Upper lobe of right lung (tissue), 1 donor: Measurements from ENCODE around the gene CADPS. TPM values are rescaled to one million over a fixed set of nuclear protein-coding genes. Genes with fewer than 3 reads are reported as not detected.

ENCODE experiments used
- ATAC-seq: fragments of 200-7000 bp; cut with Tn5 transposase; one replicate; pipeline ENCODE4 v1.9.1; 2020; ENCODE audit warnings: mild to moderate bottlenecking, moderate library complexity
- DNase-seq: peaks from one replicate; pipeline ENCODE4 v3.0.0-alpha.2; 2020
- H3K27ac ChIP-seq: fragments of 200-600 bp; one replicate; pipeline ENCODE4 v1.8.0; 2022
- H3K27me3 ChIP-seq: fragments of 200-600 bp; one replicate; pipeline ENCODE4 v1.8.0; 2022; ENCODE audit warnings: mild to moderate bottlenecking
- H3K36me3 ChIP-seq: fragments of 200-600 bp; one replicate; pipeline ENCODE4 v1.8.0; 2022
- H3K4me1 ChIP-seq: fragments of 200-600 bp; one replicate; pipeline ENCODE4 v1.8.0; 2022
- H3K4me3 ChIP-seq: fragments of 200-600 bp; one replicate; pipeline ENCODE4 v1.8.0; 2022; ENCODE audit warnings: mild to moderate bottlenecking
- H3K9me3 ChIP-seq: fragments of 200-600 bp; one replicate; pipeline ENCODE4 v1.8.0; 2022
- CTCF ChIP-seq: fragments of 200-600 bp; IDR thresholded peaks from one replicate; pipeline ENCODE4 v1.8.0; 2022; ENCODE audit warnings: antibody characterized with exemption
- intact Hi-C: fragments of 100-400 bp; cut with DNase I; formaldehyde crosslinking; loops from one replicate; pipeline ENCODE4 v1.11.0; 2022
- total RNA-seq: library from RNA; stranded (reverse); fragmentation: NEBNext Ultra II Directional; extraction: Animal tissue kit (Norgen Biotek cat#: 25700); gene quantifications from one replicate; pipeline ENCODE4 v1.2.1, GENCODE V29; 2021
- donor health status: DM: no; HTN: yes; CAD: no; lungs with severe emphysema.

CADPS gene
- total RNA-seq, 1 donor from 2014 or later = 1.1 TPM

- no peaks in the 10 kb centered on the region for H3K36me3 ChIP-seq
- intact Hi-C loops = no loop called here
- DNase-seq (no peak), ATAC-seq (no peak)
- H3K27me3 ChIP-seq = peaks cover 94% of the 10 kb centered on the region
- TF ChIP-seq CTCF = no peak
- H3K9me3 ChIP-seq = no peaks in the 10 kb centered on the region
- peaks cover 11% of the 10 kb centered on the region for H3K4me1 ChIP-seq
- H3K27ac ChIP-seq = no peak overlapping the region
- no peak overlapping the region for H3K4me3 ChIP-seq
Measured at GRCh38 chr3:62378311-62378789, 496.9 kb downstream of the CADPS start.

GRCh38 chr3:62376906-62377877 is 498.0 kb downstream of the CADPS start:
- intact Hi-C loops = no loop called here

GRCh38 chr3:62376454-62376720 is 498.8 kb downstream of the CADPS start:
- DNase-seq (no peak), ATAC-seq (no peak)
- H3K36me3 ChIP-seq = no peaks in the 10 kb centered on the region
- H3K4me1 ChIP-seq = peaks cover 11% of the 10 kb centered on the region
- H3K4me3 ChIP-seq = no peak overlapping the region
- TF ChIP-seq CTCF = no peak
- H3K9me3 ChIP-seq = no peaks in the 10 kb centered on the region
- peaks cover 99% of the 10 kb centered on the region for H3K27me3 ChIP-seq
- intact Hi-C loops = no loop called here
- H3K27ac ChIP-seq = no peak overlapping the region

More at GRCh38 chr3:62376906-62377877, 498.0 kb downstream of the CADPS start:
- Histone ChIP-seq H3K27me3 (peaks cover 98% of the 10 kb centered on the region), H3K4me3 (no peak overlapping the region), H3K9me3 (no peaks in the 10 kb centered on the region), H3K4me1 (peaks cover 11% of the 10 kb centered on the region), H3K27ac (no peak overlapping the region), H3K36me3 (no peaks in the 10 kb centered on the region)
- no peak for DNase-seq
- no peak for TF ChIP-seq CTCF
- ATAC-seq = no peak

GRCh38 chr3:62375655-62376453 is 499.4 kb downstream of the CADPS start:
- TF ChIP-seq CTCF = no peak
- Histone ChIP-seq H3K27ac (no peak overlapping the region), H3K4me3 (no peak overlapping the region), H3K27me3 (peaks cover 99% of the 10 kb centered on the region), H3K9me3 (no peaks in the 10 kb centered on the region), H3K36me3 (no peaks in the 10 kb centered on the region), H3K4me1 (peaks cover 11% of the 10 kb centered on the region)
- ATAC-seq (no peak), DNase-seq (no peak)
- intact Hi-C loops = no loop called here

GRCh38 chr3:62374341-62375218 is 500.6 kb downstream of the CADPS start:
- DNase-seq (no peak), ATAC-seq (no peak)
- peaks cover 11% of the 10 kb centered on the region for H3K4me1 ChIP-seq
- H3K27ac ChIP-seq = no peak overlapping the region
- peaks cover 99% of the 10 kb centered on the region for H3K27me3 ChIP-seq
- no peaks in the 10 kb centered on the region for H3K36me3 ChIP-seq
- intact Hi-C loops = no loop called here
- H3K4me3 ChIP-seq = peak overlapping the region; percentile 16
- H3K9me3 ChIP-seq = no peaks in the 10 kb centered on the region
- no peak for TF ChIP-seq CTCF
